DMS 273 (cell line): ENCODE measurements around the gene TEAD1.

Source experiments
- DNase-seq: peaks from one replicate; lab custom pipeline; 2025; ENCODE audit not compliant: unreplicated experiment; lab: John Stamatoyannopoulos, UW

The TEAD1 gene

GRCh38 chr11:12882670-12883069, 208.4 kb downstream of the TEAD1 start:
- DNase-seq, result no peak

GRCh38 chr11:12884751-12885318, 210.6 kb downstream of the TEAD1 start:
- no peak for DNase-seq

GRCh38 chr11:12885717-12886239, 211.6 kb downstream of the TEAD1 start:
- no peak for DNase-seq

- no peak for DNase-seq
Measured at GRCh38 chr11:12886508-12886907, 212.3 kb downstream of the TEAD1 start.

- peak; percentile 86 for DNase-seq
Measured at GRCh38 chr11:12888525-12889158, 214.4 kb downstream of the TEAD1 start.

- no peak for DNase-seq
Measured at GRCh38 chr11:12889243-12889642, 215.0 kb downstream of the TEAD1 start.

- DNase-seq, result no peak
Measured at GRCh38 chr11:12890476-12890875, 216.3 kb downstream of the TEAD1 start.

GRCh38 chr11:12893787-12894672, 219.8 kb downstream of the TEAD1 start:
- peak; percentile 65 for DNase-seq

- no peak for DNase-seq
Measured at GRCh38 chr11:12897390-12897789, 223.2 kb downstream of the TEAD1 start.

GRCh38 chr11:12897867-12898266, 223.6 kb downstream of the TEAD1 start:
- DNase-seq, result no peak

GRCh38 chr11:12900496-12900895, 226.3 kb downstream of the TEAD1 start:
- no peak for DNase-seq

- DNase-seq, result no peak
Measured at GRCh38 chr11:12901272-12901671, 227.1 kb downstream of the TEAD1 start.

GRCh38 chr11:12901874-12902481, 227.8 kb downstream of the TEAD1 start:
- DNase-seq, result no peak

- DNase-seq, result no peak
Measured at GRCh38 chr11:12902791-12903486, 228.7 kb downstream of the TEAD1 start.

- DNase-seq, result no peak
Measured at GRCh38 chr11:12905435-12905834, 231.2 kb downstream of the TEAD1 start.

GRCh38 chr11:12906501-12906900, 232.3 kb downstream of the TEAD1 start:
- no peak for DNase-seq

- DNase-seq, result no peak
Measured at GRCh38 chr11:12909879-12910278, 235.7 kb downstream of the TEAD1 start.

- DNase-seq, result peak; percentile 96
Measured at GRCh38 chr11:12914400-12914912, 240.2 kb downstream of the TEAD1 start.

GRCh38 chr11:12915093-12915492, 240.9 kb downstream of the TEAD1 start:
- peak; percentile 25 for DNase-seq

- DNase-seq, result no peak
Measured at GRCh38 chr11:12917822-12918221, 243.6 kb downstream of the TEAD1 start.

GRCh38 chr11:12918667-12919066, 244.4 kb downstream of the TEAD1 start:
- no peak for DNase-seq
